Activated CD8-positive, alpha-beta memory T cell treated with anti-CD3 and anti-CD28 coated beads, Interleukin-2, amount 50 U/mL, for 1 hour (primary cell): ENCODE measurements around the gene DDX10.

Experiments
- DNase-seq: peaks from one replicate; pipeline ENCODE4 v3.0.0-alpha.2; 2020; ENCODE audit errors: extremely low read depth

Gene DDX10

DNA sequence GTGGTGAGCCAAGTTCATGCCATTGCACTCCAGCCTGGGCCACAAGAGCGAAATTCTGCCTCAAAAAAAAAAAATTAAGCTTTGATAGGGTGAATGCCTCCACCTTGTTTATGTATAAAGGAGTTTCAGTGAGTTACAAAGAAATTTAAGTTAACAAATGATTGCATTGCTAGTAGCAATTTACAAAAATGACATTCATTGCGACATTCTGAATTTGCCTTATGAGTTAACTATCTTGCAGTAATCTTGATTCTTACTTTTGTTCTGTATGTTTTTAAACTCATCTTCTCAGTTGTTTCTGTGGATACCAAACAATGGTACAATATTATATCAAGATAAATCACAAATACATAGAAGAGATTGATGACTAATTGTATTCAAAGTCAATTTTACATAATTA lies 207.0 kb downstream of the DDX10 start:
- no peak for DNase-seq

GRCh38 chr11:108872781-108873291 lies 208.0 kb downstream of the DDX10 start:
- DNase-seq: no peak

GRCh38 chr11:108873310-108873709 lies 208.4 kb downstream of the DDX10 start:
- DNase-seq: no peak

DNA sequence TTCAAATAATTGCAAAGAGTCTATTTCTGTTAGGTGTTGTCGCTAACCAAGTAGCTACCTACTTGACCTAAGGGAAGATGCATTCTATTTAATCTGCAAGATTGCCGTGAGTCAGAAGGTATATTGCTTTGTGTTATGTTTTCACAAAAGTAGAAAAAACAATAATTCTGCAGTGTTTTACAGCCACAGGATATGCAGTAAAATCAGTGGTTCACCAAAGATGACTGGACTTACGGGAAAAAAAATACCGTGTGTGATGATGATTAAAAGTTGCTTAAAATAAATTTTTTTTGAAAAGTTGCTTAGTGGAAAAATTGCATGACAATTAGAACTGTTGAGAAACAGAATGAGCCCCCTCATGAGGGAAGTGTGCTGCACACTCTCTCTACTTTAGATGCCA lies 209.1 kb downstream of the DDX10 start:
- DNase-seq: no peak

- no peak for DNase-seq
These were observed 210.3 kb downstream of the DDX10 start for GRCh38 chr11:108875134-108875533.

GRCh38 chr11:108877178-108877577 lies 212.3 kb downstream of the DDX10 start:
- DNase-seq: no peak

GRCh38 chr11:108880510-108880909 lies 215.6 kb downstream of the DDX10 start:
- DNase-seq: no peak

DNA sequence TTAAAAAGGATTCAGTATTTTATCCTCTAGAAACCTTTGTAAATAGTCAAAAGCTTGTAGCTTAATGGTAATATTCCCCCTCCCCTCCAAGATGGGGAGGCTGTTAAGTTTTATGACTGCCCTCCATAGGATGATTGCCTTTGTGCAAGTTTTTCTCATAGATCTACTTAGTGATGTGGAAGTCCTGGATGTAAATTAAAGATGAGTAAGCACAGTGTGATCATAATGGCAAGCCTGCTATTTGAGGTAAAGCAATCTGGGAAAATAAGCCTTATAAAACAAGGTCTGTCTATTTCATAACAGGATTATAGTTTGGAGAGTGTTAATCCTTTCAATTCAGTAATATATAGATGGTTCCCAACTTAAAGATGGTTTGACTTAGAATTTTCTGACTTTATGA lies 216.3 kb downstream of the DDX10 start:
- DNase-seq: no peak

- DNase-seq: no peak
These were observed 217.5 kb downstream of the DDX10 start for GRCh38 chr11:108882211-108882831.

DNA sequence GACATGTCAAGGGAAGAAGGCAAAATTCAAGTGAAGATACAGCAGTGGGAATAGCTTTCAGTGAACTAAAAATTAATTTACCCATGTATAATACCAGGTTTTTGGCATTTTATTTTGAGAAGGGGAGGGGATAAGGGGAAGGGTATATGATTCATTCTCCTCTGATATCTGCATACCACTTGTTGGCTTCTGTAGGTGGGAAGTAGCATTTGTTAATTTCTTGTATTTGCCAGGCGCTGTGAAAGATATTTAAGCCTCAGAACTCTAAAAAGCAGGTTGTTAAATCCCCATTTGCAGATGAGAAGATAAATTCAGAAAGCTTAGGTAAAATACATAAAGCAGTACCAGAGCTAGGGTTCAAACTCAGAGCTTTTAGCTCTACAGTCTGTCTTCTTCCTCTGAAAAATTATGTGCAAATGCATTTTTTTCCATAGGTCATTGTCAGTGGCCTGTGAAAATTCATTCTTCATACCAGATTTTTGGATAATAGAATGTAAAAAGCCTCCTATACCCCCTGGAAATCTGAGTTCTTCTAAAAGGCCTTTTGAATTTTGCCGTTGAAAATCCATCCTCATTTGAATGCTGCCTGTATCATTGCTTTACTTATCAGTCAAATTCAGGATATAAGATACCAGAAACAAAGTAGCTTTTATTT lies 221.3 kb downstream of the DDX10 start:
- no peak for DNase-seq

- DNase-seq: no peak
These were observed 221.8 kb downstream of the DDX10 start for GRCh38 chr11:108886660-108887009.

DNA sequence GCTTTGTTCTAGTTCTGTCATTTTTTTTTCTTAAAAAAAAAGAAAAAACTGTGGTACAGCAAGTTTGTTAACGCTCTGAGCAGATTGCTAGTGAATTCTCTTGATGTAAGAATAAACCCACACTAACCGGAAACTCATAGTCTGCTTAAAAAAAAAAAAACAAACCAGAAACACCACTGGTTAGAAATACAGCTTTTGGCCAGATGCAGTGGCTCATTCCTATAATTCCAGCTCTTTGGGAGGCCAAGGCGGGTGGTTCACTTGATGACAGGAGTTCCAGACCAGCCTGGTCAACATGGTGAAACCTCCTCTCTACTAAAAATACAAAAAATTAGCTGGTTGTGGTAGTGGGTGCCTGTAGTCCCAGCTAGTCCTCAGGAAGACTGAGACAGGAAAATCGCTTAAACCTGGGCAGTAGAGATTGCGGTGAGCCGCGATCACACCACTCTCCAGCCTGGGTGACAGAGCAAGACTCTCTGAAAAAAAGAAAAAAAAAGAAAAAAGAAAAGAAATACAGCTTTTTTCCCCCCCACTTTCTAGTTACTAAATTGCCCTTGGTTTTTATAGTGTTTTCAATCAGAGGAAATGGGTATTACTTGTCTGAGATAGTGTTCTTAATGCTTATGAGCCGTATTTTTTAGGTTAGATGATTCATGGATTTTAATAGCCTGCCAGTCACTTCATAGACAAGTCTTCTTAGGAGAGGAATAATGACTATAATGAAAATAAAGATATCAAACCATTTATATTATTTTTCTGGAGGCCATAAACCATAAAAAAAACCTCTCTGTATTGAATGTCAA lies 222.8 kb downstream of the DDX10 start:
- no peak for DNase-seq

DNA sequence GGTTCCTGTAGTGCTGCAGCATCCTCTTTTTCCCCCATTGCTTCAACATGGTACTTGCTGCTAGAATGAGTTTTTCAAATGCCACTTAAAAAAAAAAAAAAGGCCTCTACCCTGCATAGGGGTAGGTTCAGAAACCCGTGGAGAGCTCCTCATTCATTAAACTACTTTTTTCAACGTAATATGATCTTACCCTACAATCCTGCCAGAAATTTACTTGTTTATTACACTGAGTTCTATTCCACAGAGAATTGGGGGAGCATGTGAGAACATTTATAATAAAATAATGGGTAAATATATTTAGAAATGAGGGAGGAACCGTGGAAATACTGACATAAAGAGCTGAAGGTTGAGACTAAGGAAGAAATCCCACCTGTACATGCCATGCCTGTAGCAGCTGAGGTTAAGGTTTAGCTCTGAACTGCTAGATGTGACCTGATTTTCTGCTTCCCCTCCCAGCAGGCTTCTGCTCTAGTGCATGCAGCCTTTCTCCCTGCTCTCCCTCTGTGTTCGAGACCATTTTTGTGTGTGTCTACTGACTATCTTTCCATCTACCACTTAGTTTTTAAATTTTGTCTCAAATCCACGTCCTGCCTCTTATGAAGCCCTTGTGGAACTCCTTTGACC lies 225.7 kb downstream of the DDX10 start:
- no peak for DNase-seq

DNA sequence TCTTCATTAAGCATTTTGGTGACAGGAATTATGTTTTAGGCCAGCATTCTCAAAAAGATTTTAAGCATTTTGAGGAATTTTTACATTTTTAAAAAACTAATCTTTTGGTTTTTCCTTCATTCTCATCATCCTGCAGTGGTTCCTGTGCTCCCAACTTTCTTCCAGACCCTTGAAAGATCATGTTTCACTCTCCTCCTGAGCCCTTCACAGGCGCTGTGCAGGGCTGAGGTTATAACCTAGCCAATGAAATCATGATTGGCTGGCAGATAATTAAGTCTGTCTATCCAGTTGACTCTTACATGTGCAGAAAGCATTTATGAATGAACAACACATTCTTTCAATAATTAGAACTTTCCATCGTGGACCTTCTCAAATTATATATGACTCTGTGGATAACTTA lies 226.3 kb downstream of the DDX10 start:
- no peak for DNase-seq

- DNase-seq: no peak
These were observed 227.1 kb downstream of the DDX10 start for GRCh38 chr11:108891909-108892511.

GRCh38 chr11:108895579-108896480 lies 231.0 kb downstream of the DDX10 start:
- no peak for DNase-seq

- DNase-seq: no peak
These were observed 232.2 kb downstream of the DDX10 start for GRCh38 chr11:108897071-108897481.

GRCh38 chr11:108897916-108898315 lies 233.0 kb downstream of the DDX10 start:
- no peak for DNase-seq

GRCh38 chr11:108901359-108901758 lies 236.5 kb downstream of the DDX10 start:
- DNase-seq: no peak

DNA sequence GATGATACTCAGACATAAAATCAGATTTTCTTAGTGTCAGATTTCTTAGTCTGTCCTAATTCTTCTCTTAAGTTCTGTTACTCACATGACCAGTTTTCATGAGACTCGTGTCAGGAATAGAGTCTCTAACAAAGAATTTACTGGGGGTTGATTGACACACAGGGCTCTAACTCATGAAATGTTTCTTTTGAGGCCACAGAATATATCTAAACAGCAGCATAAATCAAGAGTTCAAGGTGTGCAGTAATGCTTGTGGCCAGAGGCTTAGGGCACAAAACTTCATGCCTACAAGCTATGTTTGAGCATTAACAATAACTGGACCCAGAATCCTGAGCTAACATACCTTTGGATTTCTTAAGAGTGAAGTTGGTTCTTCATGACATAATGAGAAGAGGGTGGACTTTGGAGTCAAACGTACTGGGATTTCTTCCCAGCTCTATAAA lies 237.2 kb downstream of the DDX10 start:
- DNase-seq: no peak

DNA sequence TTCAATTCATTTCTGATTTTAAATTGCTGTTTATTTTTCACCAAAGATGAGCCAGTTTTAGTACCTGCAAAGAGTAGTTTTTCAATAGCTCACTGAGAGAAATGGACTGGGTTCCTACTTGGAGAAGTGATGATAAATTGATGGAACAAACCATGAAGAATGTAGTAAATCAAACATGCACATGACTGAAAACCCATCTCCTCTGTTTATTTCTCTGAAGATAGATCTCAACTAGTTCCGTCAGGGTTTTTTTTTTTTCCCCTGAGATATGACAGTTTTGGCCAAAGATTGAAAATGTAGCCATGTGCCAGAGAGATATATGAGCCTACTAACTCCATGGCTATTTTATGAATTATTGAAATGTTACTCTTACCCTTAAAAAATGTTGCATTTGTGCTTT lies 239.6 kb downstream of the DDX10 start:
- no peak for DNase-seq
